ENCODE data around the gene AGAP2.

Gene AGAP2

DNA sequence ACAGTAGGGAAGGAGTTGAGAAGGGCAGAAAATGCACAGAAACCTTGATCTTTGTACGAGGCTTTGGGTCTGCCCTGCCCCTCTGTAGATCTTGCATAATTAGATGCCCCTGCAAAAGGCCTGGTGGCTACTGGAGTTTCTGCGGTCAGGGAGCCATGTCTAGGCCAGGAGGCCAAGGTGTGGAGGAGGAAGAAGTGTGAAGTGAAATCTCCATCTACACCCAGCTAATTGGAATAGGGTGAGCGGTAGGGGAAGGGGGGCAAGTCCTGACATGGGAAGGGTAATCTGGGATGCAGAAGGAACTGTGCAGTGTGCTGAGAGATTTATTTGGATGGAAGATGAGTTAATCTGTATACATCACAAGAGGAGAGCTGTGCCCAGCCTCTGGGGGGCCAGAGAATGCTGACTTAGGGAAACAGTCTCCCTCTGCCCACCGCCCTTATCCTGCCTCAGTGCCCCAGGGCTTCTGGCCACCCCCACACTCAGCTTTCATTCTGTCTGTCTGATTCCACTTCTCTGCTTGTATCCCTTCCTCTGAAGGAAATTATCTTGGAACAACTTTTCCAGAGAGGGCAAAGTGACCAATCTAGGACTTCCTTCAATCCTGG lies 23.0 kb upstream of the AGAP2 start:
- no peak for ATAC-seq
- Mint-ChIP-seq H3K36me3 (peaks cover 53% of the 10 kb centered on the region), H3K27ac (peak overlapping the region; percentile 45), H3K4me1 (peaks cover 70% of the 10 kb centered on the region), H3K4me3 (no peak overlapping the region), H3K9me3 (no peaks in the 10 kb centered on the region)
- DNase-seq (ENCODE audit: low spot score in 2 of 2) = no peak

DNA sequence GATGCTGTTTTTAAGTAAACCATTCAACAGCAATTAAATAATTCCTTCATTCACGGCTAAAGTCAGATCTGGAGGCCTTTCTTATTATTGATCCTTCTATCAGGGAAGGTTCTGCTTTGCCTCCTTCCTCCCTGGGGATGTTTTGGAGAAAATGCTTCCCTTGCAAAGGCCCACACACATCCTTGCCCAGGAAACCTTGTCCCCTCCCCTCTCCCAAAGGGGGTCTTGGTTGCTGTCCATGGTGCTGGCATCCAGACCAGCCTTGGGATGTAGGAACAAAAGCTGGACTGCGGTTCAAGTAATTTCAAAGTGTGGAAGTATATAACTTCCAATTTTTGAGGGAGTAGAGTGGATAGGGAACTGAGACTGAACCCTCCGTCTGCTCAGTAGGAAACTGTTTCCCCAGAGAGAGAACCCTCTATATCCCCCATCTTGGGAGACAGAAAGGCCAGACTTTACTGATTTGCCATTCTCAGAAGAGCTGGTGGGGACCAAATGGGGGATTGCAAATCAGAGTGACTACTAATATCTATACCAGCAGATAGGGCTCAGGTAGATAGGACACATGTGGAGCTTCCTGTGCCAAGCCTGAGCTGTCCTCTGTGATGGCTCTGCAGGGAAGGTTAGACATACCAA lies 21.9 kb upstream of the AGAP2 start:
- Mint-ChIP-seq H3K36me3 (peaks cover 55% of the 10 kb centered on the region), H3K4me1 (peaks cover 70% of the 10 kb centered on the region), H3K9me3 (no peaks in the 10 kb centered on the region), H3K4me3 (no peak overlapping the region), H3K27ac (no peak overlapping the region)
- ATAC-seq (no peak), DNase-seq (ENCODE audit: low spot score in 2 of 2) (no peak)

DNA sequence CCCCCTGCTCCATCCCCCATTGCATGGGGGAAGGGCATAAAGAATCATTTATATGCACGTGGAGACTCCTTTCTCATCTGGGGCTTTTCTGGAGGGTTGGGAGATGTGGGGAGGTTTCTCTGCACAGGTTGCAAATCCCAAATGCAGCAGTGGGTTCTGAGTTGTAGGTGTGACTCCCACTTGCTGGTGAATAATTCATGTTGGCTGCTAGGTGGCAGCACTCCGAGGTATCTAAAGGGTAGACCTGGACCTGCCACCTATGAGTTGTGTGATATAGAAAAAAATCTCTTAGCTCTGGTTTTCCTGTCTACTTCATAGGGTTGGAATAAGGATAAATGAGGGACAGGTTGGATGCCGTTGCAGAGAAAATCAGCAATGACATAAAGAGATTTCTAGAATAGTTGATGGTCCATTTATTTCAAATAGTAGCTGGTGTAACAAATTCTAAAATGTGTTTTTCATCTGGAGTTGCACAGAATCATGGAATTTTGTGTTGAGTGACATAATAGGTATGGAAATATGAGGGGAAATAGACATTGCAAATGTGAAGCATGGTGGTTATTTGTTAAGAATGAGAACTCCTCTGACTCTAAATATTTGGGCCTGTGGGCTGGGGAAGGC lies 20.9 kb upstream of the AGAP2 start:
- no peak overlapping the region for H3K4me3 Mint-ChIP-seq
- peaks cover 54% of the 10 kb centered on the region for H3K36me3 Mint-ChIP-seq
- DNase-seq (ENCODE audit: low spot score in 2 of 2) (no peak), ATAC-seq (no peak)
- H3K4me1 Mint-ChIP-seq = peaks cover 64% of the 10 kb centered on the region
- H3K9me3 Mint-ChIP-seq = no peaks in the 10 kb centered on the region
- no peak overlapping the region for H3K27ac Mint-ChIP-seq

DNA sequence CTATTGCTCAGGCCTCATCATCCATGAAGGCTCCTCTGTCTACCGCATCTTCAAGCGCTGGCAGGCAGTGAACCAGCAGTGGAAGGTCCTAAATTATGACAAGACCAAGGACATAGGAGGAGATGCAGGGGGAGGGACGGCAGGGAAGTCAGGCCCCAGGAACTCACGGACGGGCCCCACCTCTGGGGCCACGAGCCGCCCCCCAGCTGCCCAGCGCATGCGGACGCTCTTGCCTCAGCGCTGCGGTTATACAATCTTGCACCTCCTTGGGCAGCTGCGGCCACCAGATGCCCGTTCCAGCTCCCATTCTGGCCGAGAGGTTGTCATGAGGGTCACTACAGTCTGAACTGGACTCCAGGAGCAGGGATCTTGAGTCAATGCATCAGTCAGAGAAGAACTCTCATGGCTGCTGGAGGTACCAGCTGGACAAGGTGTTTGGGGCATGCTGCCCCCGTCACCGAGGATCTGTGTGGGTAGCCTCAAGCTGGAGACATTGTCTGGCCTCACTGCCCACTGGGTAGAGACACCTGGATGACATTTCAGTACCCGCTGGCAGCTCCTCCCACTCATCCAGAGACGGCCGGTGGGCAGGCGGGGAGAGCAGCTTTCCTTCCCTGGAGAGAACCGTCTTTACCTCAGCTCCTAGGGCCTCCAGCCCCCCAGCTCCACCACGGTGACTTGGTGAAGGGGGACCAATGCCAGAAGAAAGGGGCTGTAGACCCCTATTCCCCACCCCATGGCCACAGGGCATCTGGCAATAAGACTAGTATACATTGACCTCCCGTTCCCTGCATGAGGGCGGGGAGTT lies 20.2 kb upstream of the AGAP2 start:
- DNase-seq (ENCODE audit: low spot score in 2 of 2) = no peak

DNA sequence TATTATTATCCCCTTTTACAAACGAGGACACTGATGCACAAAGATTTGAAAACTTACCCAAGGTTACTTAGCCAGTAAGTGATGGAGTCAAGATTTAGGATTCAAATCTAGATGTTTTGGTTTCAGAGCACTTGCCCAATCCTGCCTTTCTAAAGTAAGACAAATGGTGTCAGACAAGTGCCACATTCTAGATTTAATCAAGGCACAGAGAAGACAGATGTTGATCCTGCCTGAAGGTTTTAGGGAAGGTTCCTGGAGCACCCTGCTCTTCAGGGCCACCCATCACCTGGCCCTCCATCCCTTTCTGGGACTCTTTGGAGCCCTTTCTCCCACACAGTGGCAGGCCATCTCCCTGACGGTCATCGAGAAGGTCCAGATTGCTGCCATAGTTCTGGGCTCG lies 19.2 kb upstream of the AGAP2 start:
- no peak for DNase-seq (ENCODE audit: low spot score in 2 of 2)

More for the DNA sequence above, 20.2 kb upstream of the AGAP2 start:
- ATAC-seq = no peak
- Mint-ChIP-seq H3K4me3 (no peak overlapping the region), H3K4me1 (peaks cover 64% of the 10 kb centered on the region), H3K36me3 (peaks cover 47% of the 10 kb centered on the region), H3K27ac (peak overlapping the region; percentile 67), H3K9me3 (no peaks in the 10 kb centered on the region)

DNA sequence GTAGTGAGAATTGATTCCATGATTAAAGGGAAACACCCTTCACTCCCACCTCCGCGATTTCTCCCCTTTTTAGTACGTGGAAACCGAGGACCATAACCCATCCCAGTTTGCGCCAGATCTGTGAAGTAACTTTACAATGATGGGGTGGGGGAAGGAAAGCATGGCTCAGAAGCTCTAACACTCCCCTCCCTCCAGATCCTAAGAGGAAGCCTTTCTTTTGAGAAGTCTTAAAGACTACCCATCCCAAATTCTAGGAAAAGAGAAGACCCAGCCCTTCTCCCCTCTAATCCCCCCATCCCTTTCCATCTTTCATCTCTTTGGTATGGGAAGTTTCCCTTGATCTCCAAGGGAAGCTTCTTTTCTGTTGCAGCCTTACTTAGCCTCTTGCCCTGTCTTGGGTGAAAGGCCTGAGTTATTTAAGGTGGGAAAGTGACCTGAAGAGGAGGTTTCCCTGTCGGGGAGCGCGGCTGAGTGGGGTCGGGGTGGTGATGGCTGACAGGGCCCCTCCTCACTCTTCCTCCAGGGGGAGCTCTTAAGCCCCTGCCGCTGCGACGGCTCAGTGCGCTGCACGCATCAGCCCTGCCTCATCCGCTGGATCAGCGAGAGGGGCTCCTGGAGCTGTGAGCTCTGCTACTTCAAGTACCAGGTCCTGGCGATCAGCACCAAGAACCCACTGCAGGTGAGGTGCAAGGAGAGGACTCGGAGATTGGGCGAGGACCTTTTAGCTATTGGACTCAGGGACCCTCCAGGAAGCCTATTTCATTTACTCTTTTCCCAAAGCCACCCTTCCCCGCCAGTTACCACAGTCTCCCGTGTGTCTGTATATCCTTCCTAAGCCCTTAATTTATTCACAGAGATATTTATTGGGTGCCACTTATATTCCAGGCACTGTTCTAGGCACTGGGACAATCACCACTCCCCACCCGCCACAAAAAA lies 18.1 kb upstream of the AGAP2 start:
- ATAC-seq = peak; percentile 52
- peak overlapping the region; percentile 75 for H3K4me3 Mint-ChIP-seq
- peaks cover 49% of the 10 kb centered on the region for H3K36me3 Mint-ChIP-seq
- H3K4me1 Mint-ChIP-seq = peaks cover 72% of the 10 kb centered on the region
- peak overlapping the region; percentile 84 for H3K27ac Mint-ChIP-seq
- DNase-seq (ENCODE audit: low spot score in 2 of 2) = peak; percentile 60 to 80
- no peaks in the 10 kb centered on the region for H3K9me3 Mint-ChIP-seq

More for the DNA sequence above, 19.2 kb upstream of the AGAP2 start:
- no peak for ATAC-seq
- Mint-ChIP-seq H3K27ac (no peak overlapping the region), H3K4me3 (no peak overlapping the region), H3K36me3 (peaks cover 46% of the 10 kb centered on the region), H3K4me1 (peaks cover 65% of the 10 kb centered on the region), H3K9me3 (no peaks in the 10 kb centered on the region)

DNA sequence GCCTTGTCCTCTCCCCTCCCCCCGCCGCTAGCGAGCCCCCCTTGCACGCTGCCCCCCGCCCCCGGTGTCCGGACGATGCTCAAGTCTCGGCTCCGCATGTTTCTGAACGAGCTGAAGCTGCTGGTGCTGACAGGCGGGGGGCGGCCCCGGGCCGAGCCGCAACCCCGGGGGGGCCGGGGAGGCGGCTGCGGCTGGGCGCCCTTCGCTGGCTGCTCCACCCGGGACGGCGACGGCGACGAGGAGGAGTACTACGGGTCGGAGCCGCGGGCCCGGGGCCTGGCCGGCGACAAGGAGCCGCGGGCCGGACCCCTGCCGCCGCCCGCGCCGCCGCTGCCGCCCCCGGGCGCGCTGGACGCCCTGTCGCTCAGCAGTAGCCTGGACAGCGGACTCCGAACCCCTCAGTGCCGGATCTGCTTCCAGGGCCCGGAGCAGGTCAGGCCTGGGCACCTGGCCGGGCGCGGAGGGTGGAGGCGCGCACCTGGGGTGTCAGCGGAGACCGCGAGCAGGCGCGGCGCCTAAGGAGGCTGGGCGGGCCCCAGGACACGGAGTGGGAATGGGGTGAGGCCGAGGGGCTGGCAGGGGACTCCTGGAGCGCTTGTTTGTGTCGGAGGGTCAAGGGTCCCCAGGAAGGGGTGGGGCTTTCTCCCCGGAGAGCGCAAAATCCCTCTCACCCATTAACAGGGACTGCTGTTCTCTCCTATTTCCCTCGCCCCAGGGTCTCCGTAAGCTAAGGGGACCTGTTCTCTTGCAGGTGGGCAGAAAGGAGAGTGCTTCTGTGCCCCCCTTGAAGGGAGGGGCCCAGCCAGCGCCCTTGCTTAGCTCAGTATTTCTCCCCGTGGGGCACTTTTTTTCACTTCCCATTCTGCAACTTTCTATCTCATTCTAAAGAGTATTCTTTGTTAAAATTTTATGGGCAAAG lies 17.2 kb upstream of the AGAP2 start:
- Mint-ChIP-seq H3K4me3 (peak overlapping the region; percentile 75), H3K9me3 (no peaks in the 10 kb centered on the region), H3K36me3 (peaks cover 52% of the 10 kb centered on the region), H3K27ac (peak overlapping the region; percentile 84), H3K4me1 (peaks cover 72% of the 10 kb centered on the region)
- peak in 1 of 2 donors; percentile 62 for DNase-seq (ENCODE audit: low spot score in 2 of 2)
- no peak for ATAC-seq

DNA sequence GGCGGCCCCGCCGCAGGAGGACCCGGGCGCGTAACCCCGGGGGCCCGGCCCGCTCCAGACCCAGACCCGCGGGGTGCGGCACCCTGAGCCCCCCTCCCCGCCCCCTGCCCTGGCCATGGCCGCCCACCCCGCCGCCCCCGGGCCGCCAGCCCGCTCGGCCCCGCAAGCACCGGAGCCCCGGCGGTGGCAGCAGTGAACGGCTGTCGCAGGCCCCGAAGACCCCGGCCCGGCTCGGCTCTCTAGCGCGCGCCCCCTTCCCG lies 16.6 kb upstream of the AGAP2 start:
- ATAC-seq (no peak), DNase-seq (ENCODE audit: low spot score in 2 of 2) (no peak)
- Mint-ChIP-seq H3K36me3 (peaks cover 57% of the 10 kb centered on the region), H3K4me3 (peak overlapping the region; percentile 75), H3K9me3 (no peaks in the 10 kb centered on the region), H3K4me1 (peaks cover 78% of the 10 kb centered on the region), H3K27ac (no peak overlapping the region)

DNA sequence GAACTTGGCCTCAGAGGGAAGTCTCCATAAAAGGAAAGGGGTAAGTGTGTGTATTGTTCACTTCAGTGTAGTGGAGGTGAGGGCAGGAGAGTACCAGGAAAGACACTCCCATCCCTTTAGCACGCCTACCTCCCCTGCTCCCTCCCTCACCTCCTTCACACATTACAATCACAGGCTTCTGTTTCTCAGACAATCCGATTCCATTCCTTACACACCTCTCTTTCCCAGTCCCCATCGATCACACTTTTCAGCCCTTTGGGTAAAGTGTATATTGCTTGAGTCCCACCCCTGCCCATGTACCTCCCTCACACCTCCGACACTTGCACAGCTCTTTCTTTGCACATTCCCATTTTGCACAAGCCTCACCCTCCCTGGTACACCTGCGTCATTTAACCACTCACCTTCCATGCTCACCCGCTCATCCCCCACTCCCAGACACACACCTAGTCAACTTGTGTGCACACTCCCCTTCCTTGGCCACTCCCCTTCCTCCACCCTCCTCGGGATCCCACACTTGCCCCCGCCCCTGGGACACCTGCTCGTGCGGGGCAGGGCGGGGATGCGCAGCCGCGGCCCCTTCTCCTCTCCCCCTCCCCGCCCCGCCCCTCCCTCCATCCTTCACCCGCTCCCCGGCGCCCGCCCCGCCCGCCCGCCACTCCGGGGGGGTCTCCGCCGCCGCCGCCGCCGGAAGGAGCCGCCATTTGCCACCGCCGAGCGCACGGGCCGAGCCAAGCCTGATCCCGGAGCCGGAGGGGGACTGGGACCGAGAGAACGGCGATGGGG lies 16.1 kb upstream of the AGAP2 start, which contains the start of gene MARCHF9:
MARCHF9 (plus strand) TSS at position 693 of the 783 bp plus-strand sequence. CDS start 426 bp downstream, outside the sequence.
- peak within 1 kb of the TSS; percentile 75 for H3K4me3 Mint-ChIP-seq
- ATAC-seq (peak; percentile 57), DNase-seq (ENCODE audit: low spot score in 2 of 2) (peak; percentile 55 to 87)

DNA sequence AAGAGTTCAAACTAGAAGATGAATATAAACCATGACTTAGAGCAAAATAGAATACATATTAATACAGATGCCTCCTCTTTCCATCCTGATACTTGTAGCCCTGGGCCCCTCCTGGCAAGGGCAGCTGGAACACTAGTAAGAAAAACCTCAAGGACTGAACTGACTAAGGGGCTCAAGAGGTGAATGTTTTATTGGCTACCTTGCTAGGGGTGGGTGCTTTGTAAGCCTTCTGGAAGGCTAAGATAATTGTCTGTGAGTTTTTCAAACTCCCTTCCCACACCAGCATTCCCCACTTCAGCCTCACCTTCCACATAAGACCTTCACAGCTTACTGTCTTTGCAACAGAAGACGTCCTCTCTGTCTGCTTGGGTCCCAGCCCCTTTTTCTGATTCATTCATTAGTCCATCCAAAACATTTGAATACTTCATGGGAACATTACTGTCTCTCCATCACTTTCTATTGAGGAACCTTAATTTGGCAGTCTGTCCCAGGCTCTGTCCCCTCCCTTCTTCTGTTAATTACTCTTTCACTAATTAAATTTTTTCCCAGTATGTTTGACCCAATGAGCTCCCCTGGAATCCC lies 15.3 kb upstream of the AGAP2 start:
- DNase-seq (ENCODE audit: low spot score in 2 of 2) = no peak

More for the DNA sequence above, 16.1 kb upstream of the AGAP2 start, which contains the start of gene MARCHF9:
- H3K36me3 Mint-ChIP-seq = peaks cover 59% of the 10 kb centered on the region
- H3K4me1 Mint-ChIP-seq = peaks cover 74% of the 10 kb centered on the region
- peak within 1 kb of the TSS; percentile 84 for H3K27ac Mint-ChIP-seq
- no peaks in the 10 kb centered on the region for H3K9me3 Mint-ChIP-seq

DNA sequence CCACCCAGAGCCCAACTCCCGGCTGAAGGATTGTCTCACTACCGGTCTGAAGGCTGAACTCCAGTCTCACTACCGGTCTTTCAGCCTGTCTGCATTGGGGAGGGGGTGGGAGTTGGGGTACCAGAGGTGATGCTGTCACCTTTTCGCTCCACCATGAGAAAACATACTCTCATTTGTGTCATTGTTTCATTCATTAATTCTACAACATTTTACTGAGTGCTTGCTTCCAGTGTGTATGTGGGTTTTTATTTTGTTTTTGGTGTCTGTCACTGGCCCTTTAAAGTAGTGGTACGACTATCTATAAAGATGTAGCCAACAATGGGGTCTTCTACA lies 14.1 kb upstream of the AGAP2 start:
- Mint-ChIP-seq H3K9me3 (no peaks in the 10 kb centered on the region), H3K27ac (peak overlapping the region; percentile 96), H3K4me1 (peaks cover 65% of the 10 kb centered on the region), H3K4me3 (peak overlapping the region; percentile 98), H3K36me3 (peaks cover 62% of the 10 kb centered on the region)
- ATAC-seq = no peak
- no peak for DNase-seq (ENCODE audit: low spot score in 2 of 2)

More for the DNA sequence above, 15.3 kb upstream of the AGAP2 start:
- peaks cover 62% of the 10 kb centered on the region for H3K36me3 Mint-ChIP-seq
- no peaks in the 10 kb centered on the region for H3K9me3 Mint-ChIP-seq
- peak overlapping the region; percentile 75 for H3K4me3 Mint-ChIP-seq
- peaks cover 71% of the 10 kb centered on the region for H3K4me1 Mint-ChIP-seq
- no peak for ATAC-seq
- H3K27ac Mint-ChIP-seq = peak overlapping the region; percentile 96

DNA sequence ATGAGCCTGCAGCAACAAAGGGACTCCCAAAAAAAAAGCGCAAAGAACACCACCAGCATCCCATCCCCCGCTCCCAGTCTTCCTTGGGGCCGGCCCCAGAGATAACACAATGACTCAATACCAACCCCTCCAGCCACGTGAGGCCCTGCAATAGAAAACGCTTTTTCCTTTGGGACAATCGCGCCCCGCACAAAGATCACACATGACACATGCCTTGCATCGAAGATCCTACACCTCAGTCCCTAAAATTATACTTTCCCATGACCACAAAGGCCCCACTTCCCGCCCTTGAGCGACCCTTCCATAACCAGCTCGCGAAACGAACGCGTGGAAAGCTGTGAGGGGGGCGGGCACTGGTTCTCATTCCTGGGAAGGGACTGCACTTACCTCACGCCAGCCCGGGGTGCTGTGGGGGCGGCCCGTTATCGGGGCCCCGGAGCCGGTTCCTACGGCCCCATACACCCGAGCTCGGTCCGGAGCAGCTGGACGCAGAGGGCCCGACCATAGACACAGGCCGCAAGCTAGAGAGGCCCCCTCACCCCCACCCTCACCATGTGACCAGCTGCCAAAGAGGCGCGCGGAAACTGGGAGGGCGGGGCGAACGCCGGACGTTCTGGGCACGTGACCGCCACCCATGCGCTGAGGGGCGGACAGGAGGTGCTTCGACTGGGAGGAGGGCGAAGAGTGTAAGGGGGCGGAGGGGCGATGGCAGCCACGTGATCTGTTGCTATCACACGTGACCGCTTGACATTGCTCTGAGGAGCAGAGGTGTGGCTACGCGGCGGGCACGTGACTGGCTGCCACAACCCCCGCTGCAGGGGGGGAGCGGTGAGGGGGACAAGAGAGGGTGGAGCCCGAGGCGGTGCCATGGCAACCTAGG lies 13.5 kb upstream of the AGAP2 start, which contains the start of gene CDK4:
CDK4 (minus strand) TSS at position 523 of the 880 bp plus-strand sequence. CDS start 593 bp downstream, outside the sequence.
- Mint-ChIP-seq H3K4me1 (peaks cover 64% of the 10 kb centered on the region), H3K36me3 (peaks cover 62% of the 10 kb centered on the region), H3K4me3 (peak within 1 kb of the TSS; percentile 98), H3K9me3 (no peaks in the 10 kb centered on the region), H3K27ac (peak within 1 kb of the TSS; percentile 96)
- ATAC-seq (peak; percentile 85), DNase-seq (ENCODE audit: low spot score in 2 of 2) (peak; percentile 94 to 99)

All from stimulated activated effector memory CD8-positive, alpha-beta T cell treated with anti-CD3 and anti-CD28 coated beads, Interleukin-12 subunit alpha, Interleukin-12 subunit beta, amount 100 ng/mL, for 72 hours (primary cell).